Measurements from ENCODE around the gene LYZL6.

DNA sequence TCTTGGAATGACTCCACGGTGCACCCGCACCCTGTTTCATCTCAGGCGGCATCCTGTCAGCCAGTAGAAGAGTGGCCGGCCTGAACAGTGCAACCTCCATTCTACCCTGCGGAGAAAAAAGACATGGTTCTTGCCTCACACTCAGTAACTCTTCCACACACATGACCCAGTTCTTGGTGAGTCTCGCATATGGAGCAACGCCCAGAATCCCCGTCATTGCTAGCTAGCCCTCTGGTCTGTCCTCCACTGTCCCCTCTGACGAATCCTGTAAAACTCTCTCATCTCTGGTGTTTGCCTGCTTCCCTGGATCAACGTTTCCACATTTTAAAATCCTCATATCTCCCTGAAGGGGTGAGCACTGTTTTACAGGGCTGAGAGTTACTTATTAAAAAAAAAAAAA lies 8.8 kb downstream of the LYZL6 start:
- TF ChIP-seq, protein P1, sequence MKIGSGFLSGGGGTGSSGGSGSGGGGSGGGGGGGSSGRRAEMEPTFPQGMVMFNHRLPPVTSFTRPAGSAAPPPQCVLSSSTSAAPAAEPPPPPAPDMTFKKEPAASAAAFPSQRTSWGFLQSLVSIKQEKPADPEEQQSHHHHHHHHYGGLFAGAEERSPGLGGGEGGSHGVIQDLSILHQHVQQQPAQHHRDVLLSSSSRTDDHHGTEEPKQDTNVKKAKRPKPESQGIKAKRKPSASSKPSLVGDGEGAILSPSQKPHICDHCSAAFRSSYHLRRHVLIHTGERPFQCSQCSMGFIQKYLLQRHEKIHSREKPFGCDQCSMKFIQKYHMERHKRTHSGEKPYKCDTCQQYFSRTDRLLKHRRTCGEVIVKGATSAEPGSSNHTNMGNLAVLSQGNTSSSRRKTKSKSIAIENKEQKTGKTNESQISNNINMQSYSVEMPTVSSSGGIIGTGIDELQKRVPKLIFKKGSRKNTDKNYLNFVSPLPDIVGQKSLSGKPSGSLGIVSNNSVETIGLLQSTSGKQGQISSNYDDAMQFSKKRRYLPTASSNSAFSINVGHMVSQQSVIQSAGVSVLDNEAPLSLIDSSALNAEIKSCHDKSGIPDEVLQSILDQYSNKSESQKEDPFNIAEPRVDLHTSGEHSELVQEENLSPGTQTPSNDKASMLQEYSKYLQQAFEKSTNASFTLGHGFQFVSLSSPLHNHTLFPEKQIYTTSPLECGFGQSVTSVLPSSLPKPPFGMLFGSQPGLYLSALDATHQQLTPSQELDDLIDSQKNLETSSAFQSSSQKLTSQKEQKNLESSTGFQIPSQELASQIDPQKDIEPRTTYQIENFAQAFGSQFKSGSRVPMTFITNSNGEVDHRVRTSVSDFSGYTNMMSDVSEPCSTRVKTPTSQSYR (CRISPR knock-in tag; IDR thresholded peaks at IDR 0.05), result no peak
- TF ChIP-seq, protein P2, sequence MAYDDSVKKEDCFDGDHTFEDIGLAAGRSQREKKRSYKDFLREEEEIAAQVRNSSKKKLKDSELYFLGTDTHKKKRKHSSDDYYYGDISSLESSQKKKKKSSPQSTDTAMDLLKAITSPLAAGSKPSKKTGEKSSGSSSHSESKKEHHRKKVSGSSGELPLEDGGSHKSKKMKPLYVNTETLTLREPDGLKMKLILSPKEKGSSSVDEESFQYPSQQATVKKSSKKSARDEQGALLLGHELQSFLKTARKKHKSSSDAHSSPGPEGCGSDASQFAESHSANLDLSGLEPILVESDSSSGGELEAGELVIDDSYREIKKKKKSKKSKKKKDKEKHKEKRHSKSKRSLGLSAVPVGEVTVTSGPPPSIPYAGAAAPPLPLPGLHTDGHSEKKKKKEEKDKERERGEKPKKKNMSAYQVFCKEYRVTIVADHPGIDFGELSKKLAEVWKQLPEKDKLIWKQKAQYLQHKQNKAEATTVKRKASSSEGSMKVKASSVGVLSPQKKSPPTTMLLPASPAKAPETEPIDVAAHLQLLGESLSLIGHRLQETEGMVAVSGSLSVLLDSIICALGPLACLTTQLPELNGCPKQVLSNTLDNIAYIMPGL (CRISPR knock-in tag; IDR thresholded peaks at IDR 0.05), result no peak
- no peak for TF ChIP-seq RELA (CRISPR knock-in tag; IDR thresholded peaks at IDR 0.05; ENCODE audit: borderline replicate concordance)
